Smooth muscle cell (in vitro differentiated cells): Measurements from ENCODE around the gene APBB2. TPM values are rescaled to one million over a fixed set of nuclear protein-coding genes. Genes with fewer than 3 reads are reported as not detected.

ENCODE experiments used
- DNase-seq: peaks from one replicate; lab custom pipeline; 2025; ENCODE audit not compliant: unreplicated experiment; lab: John Stamatoyannopoulos, UW
- H2AFZ ChIP-seq: fragments of 200-600 bp; sonication (generic); 2 replicates; pipeline ENCODE4 v1.6.0; 2016; ENCODE audit warnings: antibody characterized with exemption, low read depth, mild to moderate bottlenecking
- H3F3A ChIP-seq: fragments of 200-600 bp; sonication (generic); 2 replicates; pipeline ENCODE4 v1.6.0; 2017; ENCODE audit warnings: antibody characterized with exemption, low read depth
- H3K27ac ChIP-seq: fragments of 200-600 bp; sonication (generic); 2 replicates; pipeline ENCODE4 v1.5.1; 2016; ENCODE audit warnings: low read depth, mild to moderate bottlenecking
- H3K27me3 ChIP-seq: fragments of 200-600 bp; sonication (generic); 2 replicates; pipeline ENCODE4 v1.6.1; 2016; ENCODE audit warnings: low read depth, mild to moderate bottlenecking
- H3K36me3 ChIP-seq: fragments of 200-600 bp; sonication (generic); 2 replicates; pipeline ENCODE4 v1.5.1; 2016; ENCODE audit warnings: low read depth
- H3K4me1 ChIP-seq: fragments of 200-600 bp; sonication (generic); 2 replicates; pipeline ENCODE4 v1.5.1; 2016; ENCODE audit warnings: low read depth
- H3K4me2 ChIP-seq: fragments of 200-600 bp; sonication (generic); 2 replicates; pipeline ENCODE4 v1.6.0; 2016; ENCODE audit warnings: mild to moderate bottlenecking
- H3K4me3 ChIP-seq: fragments of 200-600 bp; sonication (generic); 2 replicates; pipeline ENCODE4 v1.5.1; 2016; ENCODE audit warnings: mild to moderate bottlenecking
- H3K79me2 ChIP-seq: fragments of 200-600 bp; sonication (generic); 2 replicates; pipeline ENCODE4 v1.6.0; 2016; ENCODE audit warnings: low read depth, mild to moderate bottlenecking
- H3K9ac ChIP-seq: fragments of 200-600 bp; sonication (generic); 2 replicates; pipeline ENCODE4 v1.6.0; 2016; ENCODE audit warnings: low read depth
- H3K9me3 ChIP-seq: fragments of 200-600 bp; sonication (generic); replicated peaks from 2 replicates; pipeline ENCODE4 v1.5.1; 2016; ENCODE audit warnings: low read depth
- H4K20me1 ChIP-seq: fragments of 200-600 bp; sonication (generic); 2 replicates; pipeline ENCODE4 v1.6.0; 2016; ENCODE audit warnings: low read depth
- WGBS: methylation state at CpG from one replicate; pipeline ENCODE4 v1.1.7; 2016; ENCODE audit warnings: low lambda C conversion rate; 5-methylcytosine and 5-hydroxymethylcytosine counted together
- polyA plus RNA-seq: library from polyadenylated mRNA; unstranded; fragments of >200 nt; fragmentation: Nextera tagmentation; extraction: Ambion mirVana; gene quantifications from 2 replicates; pipeline ENCODE4 v1.2.1, GENCODE V29; 2016
- total RNA-seq: library from RNA; depleted of rRNA; stranded (reverse); fragments of >200 nt; gene quantifications from 2 replicates; pipeline ENCODE4 v1.2.3, GENCODE V29; 2014
- TF ChIP-seq, protein P1 (sequence below): fragments of 200-600 bp; sonication (generic); IDR thresholded peaks from 2 replicates; pipeline ENCODE4 v1.5.1; 2017; ENCODE audit warnings: borderline replicate concordance, mild to moderate bottlenecking, antibody characterized with exemption; ENCODE audit not compliant: insufficient read depth, poor library complexity, severe bottlenecking

Gene APBB2
- total and polyA plus RNA-seq, 2 experiments from 2014 or later, result 22.1 to 60.9 TPM

DNA sequence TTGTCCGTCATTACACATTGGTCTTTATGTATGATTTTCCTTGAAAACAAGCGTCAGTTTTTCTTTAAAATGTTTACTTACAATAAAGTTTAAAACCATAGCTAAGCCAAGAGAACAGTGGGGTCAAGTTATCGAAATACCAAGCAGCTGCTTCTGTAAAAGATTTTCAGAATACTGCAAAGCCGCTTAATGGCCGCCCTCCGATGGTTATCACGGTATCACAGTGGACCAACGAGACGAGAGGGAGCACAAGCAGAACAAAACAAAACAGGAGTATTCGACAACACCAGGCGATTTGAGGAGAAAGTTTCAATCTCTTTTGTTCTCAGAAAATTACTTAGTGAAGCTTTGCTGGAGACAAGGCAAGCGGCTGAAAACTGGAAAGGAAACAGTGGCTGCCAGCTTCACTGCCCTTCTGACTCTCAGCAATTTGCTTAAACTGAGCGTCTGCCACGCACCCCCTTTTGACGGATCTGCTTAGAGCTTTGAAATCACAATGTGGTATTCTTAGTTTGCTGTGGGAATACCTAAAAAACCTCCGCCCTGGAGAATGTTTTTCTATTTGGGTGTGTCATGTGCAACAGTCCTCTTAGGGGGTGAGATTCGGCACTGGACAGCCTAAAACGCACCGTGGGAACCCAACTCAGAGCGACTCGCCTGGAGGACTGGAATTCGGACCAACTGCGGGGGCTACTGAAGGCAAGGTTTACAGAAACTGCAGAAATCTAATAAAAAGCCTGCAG is 264.8 kb downstream of the APBB2 start:
- Histone ChIP-seq H3K36me3 (peaks cover 4% of the 10 kb centered on the region), H3K4me3 (no peak overlapping the region), H3K4me2 (no peak overlapping the region), H3F3A (no peaks in the 10 kb centered on the region), H3K27ac (no peak overlapping the region), H3K9me3 (no peaks in the 10 kb centered on the region), H3K27me3 (no peaks in the 10 kb centered on the region), H3K9ac (no peak overlapping the region), H4K20me1 (peaks cover 18% of the 10 kb centered on the region), H3K4me1 (no peaks in the 10 kb centered on the region), H3K79me2 (no peaks in the 10 kb centered on the region), H2AFZ (no peak overlapping the region)
- WGBS, result 93% methylated on average over 23 of the region's 23 CpGs
- TF ChIP-seq, protein P1, sequence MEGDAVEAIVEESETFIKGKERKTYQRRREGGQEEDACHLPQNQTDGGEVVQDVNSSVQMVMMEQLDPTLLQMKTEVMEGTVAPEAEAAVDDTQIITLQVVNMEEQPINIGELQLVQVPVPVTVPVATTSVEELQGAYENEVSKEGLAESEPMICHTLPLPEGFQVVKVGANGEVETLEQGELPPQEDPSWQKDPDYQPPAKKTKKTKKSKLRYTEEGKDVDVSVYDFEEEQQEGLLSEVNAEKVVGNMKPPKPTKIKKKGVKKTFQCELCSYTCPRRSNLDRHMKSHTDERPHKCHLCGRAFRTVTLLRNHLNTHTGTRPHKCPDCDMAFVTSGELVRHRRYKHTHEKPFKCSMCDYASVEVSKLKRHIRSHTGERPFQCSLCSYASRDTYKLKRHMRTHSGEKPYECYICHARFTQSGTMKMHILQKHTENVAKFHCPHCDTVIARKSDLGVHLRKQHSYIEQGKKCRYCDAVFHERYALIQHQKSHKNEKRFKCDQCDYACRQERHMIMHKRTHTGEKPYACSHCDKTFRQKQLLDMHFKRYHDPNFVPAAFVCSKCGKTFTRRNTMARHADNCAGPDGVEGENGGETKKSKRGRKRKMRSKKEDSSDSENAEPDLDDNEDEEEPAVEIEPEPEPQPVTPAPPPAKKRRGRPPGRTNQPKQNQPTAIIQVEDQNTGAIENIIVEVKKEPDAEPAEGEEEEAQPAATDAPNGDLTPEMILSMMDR, result no peak
- DNase-seq, result no peak

DNA sequence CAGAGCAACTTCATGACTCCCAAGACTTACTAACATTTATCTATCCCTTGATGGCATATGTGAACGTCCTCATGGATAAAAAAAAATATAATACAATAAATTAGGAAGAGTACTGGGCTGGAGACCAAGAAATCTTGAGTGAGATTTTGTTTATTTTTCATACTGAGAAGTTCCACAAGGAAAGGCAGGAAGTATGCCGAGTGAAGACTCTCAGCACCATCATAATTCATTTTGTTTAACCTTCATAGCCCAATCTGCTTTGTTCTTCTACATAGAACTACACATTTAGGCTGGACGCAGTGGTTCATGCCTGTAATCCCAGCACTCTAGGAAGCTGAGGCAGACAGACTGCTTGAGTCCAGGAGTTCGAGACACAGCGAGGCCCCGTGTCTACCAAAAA is 266.3 kb downstream of the APBB2 start:
- TF ChIP-seq, protein P1, result no peak
- DNase-seq, result no peak
- Histone ChIP-seq H3K4me2 (no peak overlapping the region), H3K27ac (no peak overlapping the region), H3K36me3 (peaks cover 4% of the 10 kb centered on the region), H3K9ac (no peak overlapping the region), H2AFZ (no peak overlapping the region), H3K79me2 (no peaks in the 10 kb centered on the region), H3K4me3 (no peak overlapping the region), H3F3A (no peaks in the 10 kb centered on the region), H3K27me3 (no peaks in the 10 kb centered on the region), H4K20me1 (peaks cover 15% of the 10 kb centered on the region), H3K9me3 (no peaks in the 10 kb centered on the region), H3K4me1 (no peaks in the 10 kb centered on the region)
- WGBS, result 95% methylated on average over 6 of the region's 6 CpGs

DNA sequence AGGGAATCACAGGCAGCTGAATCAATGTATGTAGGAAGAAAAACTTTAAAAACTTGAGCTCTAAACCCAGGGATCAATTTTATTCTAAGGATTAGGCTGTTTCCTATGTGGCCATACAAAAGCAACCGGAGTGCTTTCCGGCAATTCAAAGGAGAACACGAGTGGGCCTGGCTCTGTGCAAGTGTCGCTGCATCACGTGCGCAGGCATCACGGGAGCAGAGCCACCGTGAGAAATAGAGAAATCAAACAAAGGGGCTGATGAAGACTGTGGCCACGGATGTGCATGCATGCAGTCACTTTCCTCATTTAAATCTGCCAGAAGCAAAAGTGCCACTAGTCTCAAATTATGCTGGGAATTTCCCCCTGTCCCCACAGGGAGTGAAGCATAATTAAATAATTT is 267.7 kb downstream of the APBB2 start:
- H4K20me1 ChIP-seq, result peaks cover 15% of the 10 kb centered on the region
- H2AFZ ChIP-seq, result no peak overlapping the region
- no peaks in the 10 kb centered on the region for H3K9me3 ChIP-seq
- no peaks in the 10 kb centered on the region for H3F3A ChIP-seq
- 93% methylated on average over 9 of the region's 9 CpGs for WGBS
- H3K4me3 ChIP-seq, result no peak overlapping the region
- H3K9ac ChIP-seq, result no peak overlapping the region
- H3K27ac ChIP-seq, result no peak overlapping the region
- H3K36me3 ChIP-seq, result peaks cover 4% of the 10 kb centered on the region
- no peaks in the 10 kb centered on the region for H3K79me2 ChIP-seq
- TF ChIP-seq, protein P1, result no peak
- no peak overlapping the region for H3K4me2 ChIP-seq
- no peaks in the 10 kb centered on the region for H3K27me3 ChIP-seq
- no peak for DNase-seq
- H3K4me1 ChIP-seq, result no peaks in the 10 kb centered on the region

DNA sequence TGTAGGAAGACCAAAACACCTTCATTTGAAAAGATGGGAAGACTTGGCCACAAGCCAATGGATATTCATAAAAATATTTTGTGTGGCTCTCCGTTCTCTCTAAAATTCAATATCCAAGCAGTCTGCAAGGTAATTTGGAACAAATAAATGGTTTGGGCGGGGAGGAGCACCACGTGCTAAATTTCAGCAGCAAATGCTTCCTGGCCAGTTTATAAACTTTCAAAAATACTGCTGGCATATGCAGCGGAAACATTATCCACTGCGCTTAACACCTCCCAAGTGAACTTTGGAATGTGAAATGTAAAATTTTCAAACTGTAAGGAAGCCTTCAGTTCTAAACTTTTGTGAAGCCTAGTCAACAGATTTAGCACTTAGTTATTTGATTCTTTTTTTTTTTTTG is 273.6 kb downstream of the APBB2 start:
- WGBS, result 99% methylated on average over 5 of the region's 5 CpGs

More for the DNA sequence above, 273.6 kb downstream of the APBB2 start:
- Histone ChIP-seq H3K27me3 (no peaks in the 10 kb centered on the region), H3K4me3 (no peak overlapping the region), H3K9me3 (no peaks in the 10 kb centered on the region), H4K20me1 (no peaks in the 10 kb centered on the region), H3K36me3 (peaks cover 4% of the 10 kb centered on the region), H3K27ac (no peak overlapping the region), H3K9ac (no peak overlapping the region), H3K79me2 (no peaks in the 10 kb centered on the region), H3F3A (no peaks in the 10 kb centered on the region), H3K4me2 (no peak overlapping the region), H3K4me1 (no peaks in the 10 kb centered on the region), H2AFZ (no peak overlapping the region)
- DNase-seq, result no peak
- TF ChIP-seq, protein P1, result no peak
